HCT116 (cell line): ENCODE measurements around the gene CCNK.

Experiments used
- EZH2 ChIP-seq: fragments of 200-600 bp; sonication (generic); IDR thresholded peaks from 2 replicates; pipeline ENCODE4 v1.6.1; 2017; ENCODE audit warnings: antibody characterized with exemption, mixed run types
- POLR2A ChIP-seq: IDR thresholded peaks from 2 replicates; pipeline ENCODE4 v1.7.0; 2011; ENCODE audit warnings: borderline replicate concordance; ENCODE audit not compliant: insufficient read depth, insufficient read length; ENCODE audit errors: extremely low read depth
- TF ChIP-seq, protein P1 (sequence below), 3 experiments: fragments of 200-600 bp in 1 of 3; sonication (generic) in 1 of 3; IDR thresholded peaks in 2 of 3; conservative IDR thresholded peaks in 1 of 3; 2 replicates each; pipeline ENCODE4 v1.5.1; 2012 to 2017; ENCODE audit warnings: low read depth in 2 of 3, low read length in 2 of 3, antibody characterized with exemption in 1 of 3, borderline replicate concordance in 1 of 3, control low read depth in 1 of 3, mild to moderate bottlenecking in 1 of 3, mixed read lengths in 1 of 3, mixed run types in 1 of 3, moderate library complexity in 1 of 3; ENCODE audit not compliant: insufficient read depth in 1 of 3

- TF ChIP-seq, protein P1, sequence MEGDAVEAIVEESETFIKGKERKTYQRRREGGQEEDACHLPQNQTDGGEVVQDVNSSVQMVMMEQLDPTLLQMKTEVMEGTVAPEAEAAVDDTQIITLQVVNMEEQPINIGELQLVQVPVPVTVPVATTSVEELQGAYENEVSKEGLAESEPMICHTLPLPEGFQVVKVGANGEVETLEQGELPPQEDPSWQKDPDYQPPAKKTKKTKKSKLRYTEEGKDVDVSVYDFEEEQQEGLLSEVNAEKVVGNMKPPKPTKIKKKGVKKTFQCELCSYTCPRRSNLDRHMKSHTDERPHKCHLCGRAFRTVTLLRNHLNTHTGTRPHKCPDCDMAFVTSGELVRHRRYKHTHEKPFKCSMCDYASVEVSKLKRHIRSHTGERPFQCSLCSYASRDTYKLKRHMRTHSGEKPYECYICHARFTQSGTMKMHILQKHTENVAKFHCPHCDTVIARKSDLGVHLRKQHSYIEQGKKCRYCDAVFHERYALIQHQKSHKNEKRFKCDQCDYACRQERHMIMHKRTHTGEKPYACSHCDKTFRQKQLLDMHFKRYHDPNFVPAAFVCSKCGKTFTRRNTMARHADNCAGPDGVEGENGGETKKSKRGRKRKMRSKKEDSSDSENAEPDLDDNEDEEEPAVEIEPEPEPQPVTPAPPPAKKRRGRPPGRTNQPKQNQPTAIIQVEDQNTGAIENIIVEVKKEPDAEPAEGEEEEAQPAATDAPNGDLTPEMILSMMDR (IDR thresholded peaks at IDR 0.05 in 2 of 3, conservative IDR thresholded peaks at IDR 0.05 in 1 of 3; ENCODE audit: borderline replicate concordance in 1 of 3, insufficient read depth in 1 of 3, low read depth in 2 of 3, low read length in 2 of 3) = no peak
- no peak for TF ChIP-seq EZH2
- no peak for TF ChIP-seq POLR2A
These were observed 48.7 kb upstream of the CCNK start for GRCh38 chr14:99432485-99432884.
